ENCODE measurements around the gene ETV7.
"Not testable (repeated sequence)": the region's sequence is repeated elsewhere in the genome, so short reads cannot be mapped to it uniquely, and the experiment has no call there.

The ETV7 gene

GRCh38 chr6:36387440-36388303, at the start of gene ETV7:
ETV7 (minus strand) TSS chr6:36387669; CDS start chr6:36387541, 128 bp downstream.
- DNase-seq (ENCODE audit: low read depth): peak; percentile 7

DNA sequence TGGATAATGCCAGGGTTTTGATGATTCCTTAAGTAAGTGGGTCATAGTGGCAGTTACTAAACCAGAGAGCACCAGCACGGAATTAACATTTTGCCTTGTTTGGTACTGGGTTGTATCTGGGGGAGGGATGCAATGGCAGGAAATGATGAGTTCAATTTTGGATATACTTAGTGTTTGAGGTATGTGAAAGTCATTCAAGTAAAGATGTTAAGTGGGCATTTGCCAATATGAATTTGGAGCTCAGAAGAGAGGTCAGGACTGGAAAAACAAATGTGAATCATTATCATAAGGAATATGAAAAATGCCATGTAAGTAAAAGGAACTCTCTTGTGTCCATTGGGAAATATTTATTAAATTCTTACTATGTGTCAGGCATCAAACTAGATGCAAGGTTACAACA, 49.0 kb upstream of the ETV7 start:
- DNase-seq (ENCODE audit: low read depth): peak; percentile 87

GRCh38 chr6:36432151-36432671, 44.7 kb upstream of the ETV7 start:
- DNase-seq (ENCODE audit: low read depth): no peak

- DNase-seq (ENCODE audit: low read depth): no peak
These were observed 43.7 kb upstream of the ETV7 start for GRCh38 chr6:36431197-36431596.

DNA sequence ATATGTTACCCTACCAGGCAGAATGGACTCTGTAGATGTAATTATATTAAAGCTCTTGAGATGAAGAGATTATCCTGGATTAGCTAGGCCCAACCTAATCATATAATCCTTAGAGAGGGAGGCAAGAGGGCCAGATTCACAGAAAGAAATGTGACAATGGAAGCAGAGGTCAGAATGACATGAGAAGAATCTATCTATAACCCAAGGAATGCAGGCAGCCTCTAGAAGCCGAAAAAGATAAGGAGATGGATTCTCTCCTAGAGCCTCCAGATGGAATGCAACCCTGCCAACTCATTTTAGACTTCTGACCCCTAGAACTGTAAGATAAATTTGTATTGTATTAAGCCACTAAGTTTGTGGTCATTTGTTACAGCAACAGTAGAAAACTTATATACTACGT, 42.9 kb upstream of the ETV7 start:
- no peak for DNase-seq (ENCODE audit: low read depth)

DNA sequence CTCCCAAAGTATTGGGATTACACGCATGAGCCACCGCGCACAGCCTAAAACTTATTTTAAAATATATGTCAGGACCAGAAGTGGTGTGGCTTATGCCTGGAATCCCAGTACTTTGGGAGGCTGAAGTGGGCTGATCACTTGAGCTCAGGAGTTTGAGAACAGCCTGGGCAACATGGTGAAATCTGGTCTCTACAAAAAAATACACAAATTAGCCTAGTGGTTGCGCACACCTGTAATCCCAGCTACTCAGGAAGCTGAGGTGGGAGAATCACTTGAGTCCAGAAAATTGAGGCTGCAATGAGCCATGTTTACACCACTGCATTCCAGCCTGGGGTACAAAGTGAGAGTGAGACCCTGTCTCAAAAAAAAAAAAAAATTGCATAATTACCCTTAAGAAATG, 41.4 kb upstream of the ETV7 start:
- DNase-seq (ENCODE audit: low read depth): no peak

- DNase-seq (ENCODE audit: low read depth): no peak
These were observed 39.2 kb upstream of the ETV7 start for GRCh38 chr6:36426622-36427021.

DNA sequence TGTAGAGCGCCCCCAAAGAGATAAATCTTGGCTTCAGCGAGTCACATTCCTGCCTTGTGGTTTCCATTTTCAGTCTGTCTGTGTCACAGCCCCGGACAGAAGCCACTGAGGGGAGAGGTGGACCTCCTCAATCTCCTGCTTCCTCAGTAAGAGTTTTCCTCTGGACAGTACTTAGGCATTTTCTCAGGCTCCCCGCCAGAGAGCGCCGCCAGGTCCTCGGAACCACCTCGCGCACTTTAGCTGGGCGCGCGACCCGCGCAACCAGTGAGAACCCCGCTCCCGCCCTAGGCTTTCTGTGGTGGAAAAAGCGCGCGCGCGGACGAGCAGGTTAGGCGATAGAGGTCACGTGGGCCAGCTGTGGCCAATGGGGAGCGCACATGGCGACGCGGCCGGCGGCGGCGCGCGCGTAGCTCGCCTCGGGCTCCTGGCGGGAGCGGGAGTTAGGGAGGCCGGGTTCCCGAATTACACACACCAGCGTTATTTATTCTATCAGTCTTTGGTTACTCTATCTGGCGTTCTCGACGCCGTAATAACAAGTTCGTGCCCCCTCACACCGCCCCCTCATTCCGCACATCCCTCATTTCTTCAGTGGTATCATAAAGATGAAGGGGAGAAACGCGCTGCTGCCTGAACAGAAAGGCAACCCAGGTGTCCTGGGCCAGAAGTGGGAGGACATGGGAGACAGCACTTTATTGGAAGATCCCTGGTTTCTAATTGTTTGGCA, 35.8 kb upstream of the ETV7 start:
- DNase-seq (ENCODE audit: low read depth): peak; percentile 98

DNA sequence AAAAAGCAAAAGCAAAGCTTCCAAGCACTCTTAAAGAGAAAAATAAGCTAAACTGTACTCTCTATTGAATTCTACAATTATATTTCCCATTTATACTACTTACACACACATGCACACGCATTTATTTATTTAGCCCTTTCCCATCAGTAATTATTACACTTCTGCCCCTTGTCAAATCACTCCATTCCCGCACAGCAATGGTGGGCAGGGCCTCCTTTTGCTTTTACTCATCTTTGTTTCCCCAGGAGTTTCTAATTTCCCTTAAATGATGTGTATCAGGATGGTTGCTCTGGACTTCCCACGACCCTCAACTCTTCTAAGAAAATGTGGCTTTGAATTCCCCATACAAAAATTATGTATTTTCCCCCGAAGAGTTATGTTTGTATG, 35.2 kb upstream of the ETV7 start:
- no peak for DNase-seq (ENCODE audit: low read depth)

- DNase-seq (ENCODE audit: low read depth): no peak
These were observed 31.8 kb upstream of the ETV7 start for GRCh38 chr6:36419310-36419709.

DNA sequence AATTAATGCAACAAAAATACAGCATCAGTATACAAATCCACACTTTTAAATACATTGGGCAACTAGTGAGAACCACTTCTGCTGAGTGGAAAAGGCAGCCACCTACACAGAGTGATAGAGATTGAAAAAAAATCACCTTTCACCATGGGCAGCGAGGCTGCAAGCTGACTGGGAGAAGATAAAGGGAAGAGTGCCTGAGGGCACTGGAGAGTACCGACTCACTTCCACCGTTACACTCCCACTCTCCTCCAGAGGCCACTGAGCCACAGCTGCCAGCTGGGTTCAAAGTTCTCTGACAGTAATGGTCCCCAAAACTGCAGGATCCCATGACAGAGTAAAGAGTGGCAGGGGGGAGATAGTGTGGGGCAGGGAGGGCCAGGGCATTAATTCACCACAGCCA, 31.1 kb upstream of the ETV7 start:
- DNase-seq (ENCODE audit: low read depth): no peak

DNA sequence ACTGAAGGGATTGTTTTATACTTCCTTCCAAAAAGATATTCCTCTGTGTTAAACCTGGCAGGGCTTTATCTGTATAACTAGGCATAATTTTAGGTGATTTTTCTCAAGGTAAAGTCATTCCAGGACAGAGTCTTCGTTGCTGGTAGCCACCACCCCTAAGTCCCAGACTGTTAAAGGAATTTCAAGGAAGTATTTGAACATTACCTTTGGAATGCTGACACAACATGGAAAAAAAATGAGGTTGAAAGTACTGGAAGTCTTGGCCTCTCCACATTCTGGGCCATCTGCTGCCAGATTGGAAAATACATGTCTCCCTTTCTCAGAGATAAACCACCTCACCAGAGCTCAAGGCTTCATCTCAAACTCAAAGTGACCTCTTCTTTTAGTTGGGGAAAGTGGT, 27.0 kb upstream of the ETV7 start:
- DNase-seq (ENCODE audit: low read depth): no peak

GRCh38 chr6:36413489-36414480, 26.3 kb upstream of the ETV7 start:
- DNase-seq (ENCODE audit: low read depth): no peak

GRCh38 chr6:36409718-36410117, 22.2 kb upstream of the ETV7 start:
- not testable (repeated sequence) for DNase-seq (ENCODE audit: low read depth)

DNA sequence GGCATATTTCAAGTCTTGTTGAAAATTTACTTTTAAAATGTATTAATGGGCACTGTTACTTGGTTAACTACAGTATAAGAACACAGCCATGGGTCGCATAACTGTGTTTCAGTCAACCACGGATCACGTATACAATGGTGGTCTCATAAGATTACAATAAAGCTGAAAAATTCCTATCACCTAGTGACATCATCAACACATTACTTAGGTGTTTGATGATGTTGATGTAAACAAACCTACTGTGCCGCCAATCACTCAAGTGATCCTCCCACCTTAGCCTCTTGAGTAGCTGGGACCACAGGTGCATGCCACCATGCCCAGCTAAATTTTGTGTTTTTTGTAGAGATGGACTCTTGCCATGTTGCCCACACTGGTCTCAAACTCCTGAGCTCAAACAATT, 16.7 kb upstream of the ETV7 start:
- DNase-seq (ENCODE audit: low read depth): no peak

GRCh38 chr6:36402481-36402880, 15.0 kb upstream of the ETV7 start:
- DNase-seq (ENCODE audit: low read depth): no peak

DNA sequence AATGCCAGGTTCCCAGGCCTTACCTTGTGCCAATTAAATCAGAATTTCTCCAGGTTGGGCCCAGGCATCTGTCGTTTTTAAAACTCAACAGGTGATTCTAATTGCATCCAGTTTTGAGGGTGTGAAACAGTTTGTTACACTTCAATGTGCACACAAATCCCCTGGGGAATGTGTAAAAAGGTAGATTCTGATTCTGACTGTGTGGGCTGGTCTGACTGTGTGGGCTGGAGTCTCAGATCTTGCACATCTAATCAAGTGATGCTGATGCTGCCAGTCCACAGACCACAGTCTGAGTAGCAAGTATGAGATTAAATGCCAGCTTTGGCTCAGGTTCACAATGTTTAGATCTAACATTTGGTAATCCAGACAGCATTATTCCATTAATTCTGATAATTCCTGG, 12.5 kb upstream of the ETV7 start:
- DNase-seq (ENCODE audit: low read depth): no peak

GRCh38 chr6:36392621-36393020, 5.2 kb upstream of the ETV7 start:
- DNase-seq (ENCODE audit: low read depth): no peak

DNA sequence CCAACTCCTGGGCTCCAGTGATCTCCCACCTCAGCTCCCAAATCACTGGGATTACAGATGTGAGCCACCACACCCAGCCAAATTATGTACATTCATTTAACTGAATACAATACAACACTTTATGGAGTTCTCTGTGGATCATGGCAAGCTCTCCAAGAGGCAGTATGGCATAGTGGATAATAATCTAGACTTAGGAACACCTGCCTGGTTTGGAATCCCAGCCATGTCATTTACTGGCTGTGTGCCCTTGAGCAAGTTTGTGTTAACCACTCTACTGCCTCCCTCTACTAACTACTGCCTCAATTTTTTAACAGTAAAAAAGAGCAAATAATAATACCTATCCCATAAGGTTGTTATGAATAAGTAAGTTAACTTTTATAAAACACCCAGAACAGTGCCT, 1.9 kb upstream of the ETV7 start:
- no peak for DNase-seq (ENCODE audit: low read depth)

- DNase-seq (ENCODE audit: low read depth): peak; percentile 26
These were observed 702 bp downstream of the ETV7 start for GRCh38 chr6:36386495-36387439.

DNA sequence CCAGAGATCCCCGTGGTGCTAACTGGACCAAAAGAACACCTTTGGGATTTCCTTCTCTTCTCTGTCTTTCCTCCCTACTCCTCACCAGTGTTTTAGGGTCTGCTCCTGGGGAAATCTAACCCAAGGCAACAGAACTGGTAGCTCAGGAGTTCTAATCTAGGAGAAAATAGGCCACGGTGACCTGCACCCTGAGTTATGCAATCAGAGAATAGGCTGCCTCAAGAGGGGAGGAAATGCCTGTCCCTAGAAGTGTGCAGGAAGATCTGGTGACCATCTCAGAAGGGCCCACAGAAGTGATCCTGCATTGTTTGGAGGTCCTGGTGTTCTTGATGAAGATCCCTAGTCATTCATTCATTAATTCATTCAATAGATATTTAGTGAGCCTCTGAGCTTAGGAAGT, 3.4 kb downstream of the ETV7 start:
- no peak for DNase-seq (ENCODE audit: low read depth)

Data from stromal cell of bone marrow (primary cell).